ENCODE measurements around the gene CEP104. TPM values are rescaled to one million over a fixed set of nuclear protein-coding genes. Genes with fewer than 3 reads are reported as not detected.

Gene CEP104
- polyA plus RNA-seq, 1 of the 3 experiments (the other 2 are of a cell fraction) = 19.2 TPM

DNA sequence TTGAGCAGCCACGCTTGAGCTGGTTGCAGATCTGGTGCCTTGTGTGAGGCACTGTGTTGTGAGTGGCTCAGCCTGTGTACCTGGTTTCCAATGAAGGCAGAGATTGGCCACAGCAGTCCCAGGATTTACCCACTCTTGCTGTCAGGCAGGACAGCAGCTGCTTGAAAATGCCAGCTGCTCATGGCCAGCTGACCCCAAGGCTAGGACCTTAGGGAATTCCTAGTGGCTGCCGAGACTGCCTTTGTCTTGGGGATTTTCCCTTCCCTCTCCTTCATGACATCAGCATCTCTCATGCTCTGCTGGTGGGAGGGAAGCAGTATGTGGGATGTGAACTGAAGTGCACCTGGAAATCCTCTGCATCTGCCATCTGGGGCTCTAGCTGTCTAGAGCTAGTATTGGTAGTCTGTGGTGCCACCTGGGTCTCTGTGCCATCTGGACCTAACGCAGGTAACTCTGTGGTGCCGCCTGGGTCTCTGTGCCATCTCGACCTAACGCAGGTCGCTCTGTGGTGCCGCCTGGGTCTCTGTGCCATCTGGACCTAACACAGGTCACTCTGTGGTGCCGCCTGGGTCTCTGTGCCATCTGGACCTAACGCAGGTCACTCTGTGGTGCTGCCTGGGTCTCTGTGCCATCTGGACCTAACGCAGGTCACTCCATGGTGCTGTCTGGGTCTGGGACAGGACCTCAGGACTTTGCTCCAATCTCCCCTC is 56.9 kb downstream of the CEP104 start:
- Histone ChIP-seq H3K4me2 (no peak overlapping the region), H3K9me2 (no peaks in the 10 kb centered on the region), H3K4me3 (ENCODE audit: low read depth in 2 of 2, low read length in 1 of 2) (no peak overlapping the region), H3K4me1 (ENCODE audit: control insufficient read depth in 1 of 2, insufficient read depth in 2 of 2, low read depth in 1 of 2, low read length in 1 of 2) (peaks cover 0 to 9% of the 10 kb centered on the region in 2 experiments; a peak in 2 of 4 replicates), H4K20me1 (ENCODE audit: insufficient read depth) (no peaks in the 10 kb centered on the region), H3K27me3 (ENCODE audit: insufficient read depth) (no peaks in the 10 kb centered on the region), H3K79me2 (ENCODE audit: insufficient read depth) (peaks cover 8% of the 10 kb centered on the region), H2AFZ (ENCODE audit: low read depth) (no peak overlapping the region), H3F3A (replicated peaks; ENCODE audit: insufficient read depth) (no peaks in the 10 kb centered on the region), H3K9ac (no peak overlapping the region), H3K9me3 (no peaks in the 10 kb centered on the region), H3K27ac (ENCODE audit: low read depth in 2 of 2, low read length in 1 of 2) (no peak overlapping the region), H3K36me3 (replicated peaks in 1 of 2; ENCODE audit: control insufficient read depth in 1 of 2, insufficient read depth in 2 of 2, low read length in 1 of 2) (no peaks in the 10 kb centered on the region)
- DNase-seq = no peak
- WGBS (ENCODE audit: low lambda C conversion rate) = 56% methylated on average over 4 of the region's 11 CpGs
- ChIA-PET POLR2A (no interaction called here), CTCF (interaction anchor here (1.6 kb wide), 1 partner anchor 11 kb away, joined by 4 read pairs; no protein-coding TSS in a partner anchor)
- TF ChIP-seq, protein P1, sequence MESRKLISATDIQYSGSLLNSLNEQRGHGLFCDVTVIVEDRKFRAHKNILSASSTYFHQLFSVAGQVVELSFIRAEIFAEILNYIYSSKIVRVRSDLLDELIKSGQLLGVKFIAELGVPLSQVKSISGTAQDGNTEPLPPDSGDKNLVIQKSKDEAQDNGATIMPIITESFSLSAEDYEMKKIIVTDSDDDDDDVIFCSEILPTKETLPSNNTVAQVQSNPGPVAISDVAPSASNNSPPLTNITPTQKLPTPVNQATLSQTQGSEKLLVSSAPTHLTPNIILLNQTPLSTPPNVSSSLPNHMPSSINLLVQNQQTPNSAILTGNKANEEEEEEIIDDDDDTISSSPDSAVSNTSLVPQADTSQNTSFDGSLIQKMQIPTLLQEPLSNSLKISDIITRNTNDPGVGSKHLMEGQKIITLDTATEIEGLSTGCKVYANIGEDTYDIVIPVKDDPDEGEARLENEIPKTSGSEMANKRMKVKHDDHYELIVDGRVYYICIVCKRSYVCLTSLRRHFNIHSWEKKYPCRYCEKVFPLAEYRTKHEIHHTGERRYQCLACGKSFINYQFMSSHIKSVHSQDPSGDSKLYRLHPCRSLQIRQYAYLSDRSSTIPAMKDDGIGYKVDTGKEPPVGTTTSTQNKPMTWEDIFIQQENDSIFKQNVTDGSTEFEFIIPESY (IDR thresholded peaks at IDR 0.05; ENCODE audit: borderline replicate concordance, low read depth) = no peak
- no peak for TF ChIP-seq TEAD4 (IDR thresholded peaks at IDR 0.05; ENCODE audit: borderline replicate concordance, insufficient read depth)
- TF ChIP-seq, protein P2, sequence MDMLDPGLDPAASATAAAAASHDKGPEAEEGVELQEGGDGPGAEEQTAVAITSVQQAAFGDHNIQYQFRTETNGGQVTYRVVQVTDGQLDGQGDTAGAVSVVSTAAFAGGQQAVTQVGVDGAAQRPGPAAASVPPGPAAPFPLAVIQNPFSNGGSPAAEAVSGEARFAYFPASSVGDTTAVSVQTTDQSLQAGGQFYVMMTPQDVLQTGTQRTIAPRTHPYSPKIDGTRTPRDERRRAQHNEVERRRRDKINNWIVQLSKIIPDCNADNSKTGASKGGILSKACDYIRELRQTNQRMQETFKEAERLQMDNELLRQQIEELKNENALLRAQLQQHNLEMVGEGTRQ (IDR thresholded peaks at IDR 0.05; ENCODE audit: borderline replicate concordance, low read depth, low read length) = no peak
- no peak for TF ChIP-seq JUND (IDR thresholded peaks at IDR 0.05)
- TF ChIP-seq TCF12 (IDR thresholded peaks at IDR 0.05) = no peak

DNA sequence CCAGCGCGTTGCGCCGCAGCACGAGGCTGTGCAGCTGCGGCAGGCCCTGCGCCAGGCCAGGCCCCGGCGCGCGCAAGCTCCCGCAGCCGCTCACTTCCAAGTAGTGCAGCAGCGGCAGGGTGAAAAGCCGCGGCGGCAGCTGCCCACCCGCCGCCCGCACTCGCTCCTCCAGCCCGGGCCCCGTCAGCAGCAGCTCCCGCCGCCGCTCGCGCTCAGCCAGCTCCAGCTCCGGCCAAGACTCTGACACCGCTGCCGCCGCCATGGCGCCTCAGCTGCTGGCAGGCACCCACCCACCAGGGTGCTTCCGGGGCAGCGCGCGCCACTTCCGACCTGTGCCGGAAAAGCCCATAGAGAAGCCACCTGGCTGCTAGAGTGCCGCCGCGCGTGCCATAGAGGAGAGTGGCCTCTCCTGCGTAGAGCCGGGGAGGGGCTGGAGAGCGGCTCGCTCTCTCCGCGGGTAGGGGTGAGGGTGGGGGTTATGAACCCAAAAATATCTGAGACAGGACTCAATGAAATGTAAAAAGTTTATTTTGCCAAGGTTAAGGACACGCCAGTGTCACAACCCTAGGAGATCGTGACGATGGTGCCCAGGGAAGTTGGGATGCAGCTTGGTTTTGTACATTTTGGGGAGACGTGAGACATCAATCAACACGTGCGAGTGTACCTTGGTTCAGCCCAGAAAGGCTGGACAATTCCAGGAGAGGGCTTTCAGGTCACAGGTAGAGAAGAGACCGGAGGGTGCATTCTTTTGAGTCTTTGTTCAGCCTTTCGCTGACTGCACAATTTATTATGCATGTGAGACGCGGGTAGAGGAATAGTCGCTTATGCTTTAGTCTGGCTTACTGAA is 60.6 kb downstream of the CEP104 start, which contains the start of gene LRRC47:
Gene LRRC47 (minus strand): TSS at position 284 of the 847 bp plus-strand sequence. CDS start 22 bp downstream, at position 262.
- WGBS (ENCODE audit: low lambda C conversion rate) = 4% methylated on average over 15 of the region's 60 CpGs
- H3K79me2 ChIP-seq (ENCODE audit: insufficient read depth) = peaks cover 45% of the 10 kb centered on the region
- peak; percentile 98 for DNase-seq
- peak within 1 kb of the TSS in 1 of 2 experiments; percentile 70; a peak in 3 of 4 replicates for H3K27ac ChIP-seq (ENCODE audit: low read depth in 2 of 2, low read length in 1 of 2)
- H3K36me3 ChIP-seq (replicated peaks in 1 of 2; ENCODE audit: control insufficient read depth in 1 of 2, insufficient read depth in 2 of 2, low read length in 1 of 2) = peaks cover 0 to 5% of the 10 kb centered on the region in 2 experiments
- H4K20me1 ChIP-seq (ENCODE audit: insufficient read depth) = peaks cover 30% of the 10 kb centered on the region
- peak within 1 kb of the TSS; percentile 74 to 79 for H3K4me3 ChIP-seq (ENCODE audit: low read depth in 2 of 2, low read length in 1 of 2)
- peak within 1 kb of the TSS; percentile 73 for H3K9ac ChIP-seq
- peak within 1 kb of the TSS; percentile 93 for H2AFZ ChIP-seq (ENCODE audit: low read depth)
- ChIA-PET POLR2A (interaction anchor here (0.6 to 2.1 kb wide), 7 partner anchors 9 to 1405 kb away, joined by 3 to 14 read pairs (median 3); partner anchors contain the start of genes C1orf174 and RER1), CTCF (interaction anchor here (1.0 to 1.9 kb wide), 6 partner anchors 21 to 343 kb away, joined by 3 to 8 read pairs (median 4); no protein-coding TSS in a partner anchor)
- no peaks in the 10 kb centered on the region for H3K27me3 ChIP-seq (ENCODE audit: insufficient read depth)
- H3K4me2 ChIP-seq = peak within 1 kb of the TSS; percentile 87
- H3K9me2 ChIP-seq = no peaks in the 10 kb centered on the region
- no peaks in the 10 kb centered on the region for H3K9me3 ChIP-seq
- peaks cover 0 to 20% of the 10 kb centered on the region in 2 experiments; a peak in 2 of 4 replicates for H3K4me1 ChIP-seq (ENCODE audit: control insufficient read depth in 1 of 2, insufficient read depth in 2 of 2, low read depth in 1 of 2, low read length in 1 of 2)
- no peaks in the 10 kb centered on the region for H3F3A ChIP-seq (replicated peaks; ENCODE audit: insufficient read depth)
- no peak for TF ChIP-seq EP300 (IDR thresholded peaks at IDR 0.05; ENCODE audit: borderline replicate concordance in 1 of 2, low read depth in 1 of 2, low read length in 1 of 2)
- no peak for TF ChIP-seq SMC3 (IDR thresholded peaks at IDR 0.05; ENCODE audit: low read depth, low read length)
- no peak for TF ChIP-seq RXRA (IDR thresholded peaks at IDR 0.05; ENCODE audit: borderline replicate concordance, low read depth)
- peak; percentile 46; the same call in 1 of the 2 replicates for TF ChIP-seq NFIC (IDR thresholded peaks at IDR 0.05; ENCODE audit: borderline replicate concordance)
- no peak for TF ChIP-seq RCOR1 (IDR thresholded peaks at IDR 0.05; ENCODE audit: low read length)
- TF ChIP-seq, protein P2 (IDR thresholded peaks at IDR 0.05; ENCODE audit: borderline replicate concordance, low read depth, low read length) = no peak
- no peak for TF ChIP-seq TEAD4 (IDR thresholded peaks at IDR 0.05; ENCODE audit: borderline replicate concordance, insufficient read depth)
- TF ChIP-seq, protein P3, sequence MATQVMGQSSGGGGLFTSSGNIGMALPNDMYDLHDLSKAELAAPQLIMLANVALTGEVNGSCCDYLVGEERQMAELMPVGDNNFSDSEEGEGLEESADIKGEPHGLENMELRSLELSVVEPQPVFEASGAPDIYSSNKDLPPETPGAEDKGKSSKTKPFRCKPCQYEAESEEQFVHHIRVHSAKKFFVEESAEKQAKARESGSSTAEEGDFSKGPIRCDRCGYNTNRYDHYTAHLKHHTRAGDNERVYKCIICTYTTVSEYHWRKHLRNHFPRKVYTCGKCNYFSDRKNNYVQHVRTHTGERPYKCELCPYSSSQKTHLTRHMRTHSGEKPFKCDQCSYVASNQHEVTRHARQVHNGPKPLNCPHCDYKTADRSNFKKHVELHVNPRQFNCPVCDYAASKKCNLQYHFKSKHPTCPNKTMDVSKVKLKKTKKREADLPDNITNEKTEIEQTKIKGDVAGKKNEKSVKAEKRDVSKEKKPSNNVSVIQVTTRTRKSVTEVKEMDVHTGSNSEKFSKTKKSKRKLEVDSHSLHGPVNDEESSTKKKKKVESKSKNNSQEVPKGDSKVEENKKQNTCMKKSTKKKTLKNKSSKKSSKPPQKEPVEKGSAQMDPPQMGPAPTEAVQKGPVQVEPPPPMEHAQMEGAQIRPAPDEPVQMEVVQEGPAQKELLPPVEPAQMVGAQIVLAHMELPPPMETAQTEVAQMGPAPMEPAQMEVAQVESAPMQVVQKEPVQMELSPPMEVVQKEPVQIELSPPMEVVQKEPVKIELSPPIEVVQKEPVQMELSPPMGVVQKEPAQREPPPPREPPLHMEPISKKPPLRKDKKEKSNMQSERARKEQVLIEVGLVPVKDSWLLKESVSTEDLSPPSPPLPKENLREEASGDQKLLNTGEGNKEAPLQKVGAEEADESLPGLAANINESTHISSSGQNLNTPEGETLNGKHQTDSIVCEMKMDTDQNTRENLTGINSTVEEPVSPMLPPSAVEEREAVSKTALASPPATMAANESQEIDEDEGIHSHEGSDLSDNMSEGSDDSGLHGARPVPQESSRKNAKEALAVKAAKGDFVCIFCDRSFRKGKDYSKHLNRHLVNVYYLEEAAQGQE (IDR thresholded peaks at IDR 0.05; ENCODE audit: low read depth, low read length) = peak; percentile 35; the same call in 1 of the 2 replicates
- no peak for TF ChIP-seq NRF1 (IDR thresholded peaks at IDR 0.05; ENCODE audit: low read depth, low read length)
- TF ChIP-seq GABPA (IDR thresholded peaks at IDR 0.05; ENCODE audit: low read depth) = peak; percentile 97
- TF ChIP-seq, protein P4, sequence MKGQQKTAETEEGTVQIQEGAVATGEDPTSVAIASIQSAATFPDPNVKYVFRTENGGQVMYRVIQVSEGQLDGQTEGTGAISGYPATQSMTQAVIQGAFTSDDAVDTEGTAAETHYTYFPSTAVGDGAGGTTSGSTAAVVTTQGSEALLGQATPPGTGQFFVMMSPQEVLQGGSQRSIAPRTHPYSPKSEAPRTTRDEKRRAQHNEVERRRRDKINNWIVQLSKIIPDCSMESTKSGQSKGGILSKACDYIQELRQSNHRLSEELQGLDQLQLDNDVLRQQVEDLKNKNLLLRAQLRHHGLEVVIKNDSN (IDR thresholded peaks at IDR 0.05; ENCODE audit: borderline replicate concordance, low read depth) = no peak

All from SK-N-SH (cell line).